Calu3 (cell line): ENCODE measurements around the gene ARHGEF6. TPM values are rescaled to one million over a fixed set of nuclear protein-coding genes. Genes with fewer than 3 reads are reported as not detected.

Source experiments
- BruUV-seq: library from RNA; stranded (reverse); fragments of 400-500 nt; replicated peaks from 2 replicates; lab custom pipeline; 2021; lab: Mats Ljungman, UMichigan
- CTCF ChIA-PET: fragments of 300-600 bp; sonication (Branson Sonifier 250); formaldehyde crosslinking; loops from one replicate; lab custom pipeline; 2022; ENCODE audit warnings: antibody characterized with exemption; lab: Charles Lee
- DNase-seq: peaks from one replicate; pipeline ENCODE4 v3.0.0; 2022
- H3K27ac Mint-ChIP-seq: one replicate; pipeline ENCODE4 v1.8.0; 2022; ENCODE audit warnings: mixed read lengths; ENCODE audit not compliant: unreplicated experiment
- H3K27me3 Mint-ChIP-seq: one replicate; pipeline ENCODE4 v1.8.0; 2022; ENCODE audit warnings: mixed read lengths; ENCODE audit not compliant: unreplicated experiment
- H3K36me3 Mint-ChIP-seq: one replicate; pipeline ENCODE4 v1.8.0; 2022; ENCODE audit warnings: mild to moderate bottlenecking, moderate library complexity, mixed read lengths; ENCODE audit not compliant: insufficient read depth, unreplicated experiment
- H3K4me1 Mint-ChIP-seq: one replicate; pipeline ENCODE4 v1.8.0; 2022; ENCODE audit warnings: mild to moderate bottlenecking, low read depth, mixed read lengths; ENCODE audit not compliant: unreplicated experiment
- H3K4me3 Mint-ChIP-seq: one replicate; pipeline ENCODE4 v1.8.0; 2022; ENCODE audit warnings: mild to moderate bottlenecking, low read depth, moderate library complexity, mixed read lengths; ENCODE audit not compliant: unreplicated experiment
- H3K9me3 Mint-ChIP-seq: one replicate; pipeline ENCODE4 v1.8.0; 2022; ENCODE audit warnings: low read depth, mixed read lengths; ENCODE audit not compliant: unreplicated experiment
- CTCF ChIP-seq: fragments of 200-600 bp; IDR thresholded peaks from one replicate; pipeline ENCODE4 v1.8.0; 2022; ENCODE audit warnings: antibody characterized with exemption; ENCODE audit not compliant: unreplicated experiment
- intact Hi-C: fragments of 100-400 bp; cut with micrococcal nuclease; formaldehyde crosslinking; loops from one replicate; pipeline ENCODE4 v1.10.0; 2022; ENCODE audit not compliant: unreplicated experiment
- total RNA-seq: library from RNA; stranded (reverse); gene quantifications from 2 replicates; pipeline ENCODE4 v1.2.3, GENCODE V29; 2022

Gene ARHGEF6
- total RNA-seq, 1 experiment from 2014 or later = 0.07 TPM

DNA sequence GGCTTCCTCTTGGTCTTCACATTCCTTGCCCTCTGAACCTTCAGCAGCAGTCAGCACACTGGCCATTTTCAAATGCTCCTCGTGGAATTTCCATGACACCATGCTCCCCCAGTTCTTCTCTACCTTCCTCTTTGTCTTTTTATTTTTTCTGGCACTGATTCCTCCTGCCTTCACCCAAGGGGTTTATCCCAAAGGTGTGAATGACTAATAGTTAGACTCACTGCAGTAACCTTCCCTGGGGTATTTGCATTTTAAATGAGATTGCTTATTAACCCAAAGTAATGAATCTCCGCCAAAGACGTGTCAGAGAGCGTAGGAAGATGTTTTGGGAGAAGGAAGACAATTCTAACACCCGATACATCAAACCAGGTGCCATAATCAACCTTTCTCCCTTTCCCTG lies 96.6 kb downstream of the ARHGEF6 start:
- Mint-ChIP-seq H3K9me3 (no peaks in the 10 kb centered on the region), H3K4me3 (no peak overlapping the region), H3K4me1 (peaks cover 1% of the 10 kb centered on the region), H3K27ac (no peak overlapping the region), H3K36me3 (no peaks in the 10 kb centered on the region), H3K27me3 (no peaks in the 10 kb centered on the region)
- no TSS peak for BruUV-seq
- no peak for DNase-seq
- no peak for TF ChIP-seq CTCF
- CTCF ChIA-PET = no interaction called here
- intact Hi-C loops = no loop called here

DNA sequence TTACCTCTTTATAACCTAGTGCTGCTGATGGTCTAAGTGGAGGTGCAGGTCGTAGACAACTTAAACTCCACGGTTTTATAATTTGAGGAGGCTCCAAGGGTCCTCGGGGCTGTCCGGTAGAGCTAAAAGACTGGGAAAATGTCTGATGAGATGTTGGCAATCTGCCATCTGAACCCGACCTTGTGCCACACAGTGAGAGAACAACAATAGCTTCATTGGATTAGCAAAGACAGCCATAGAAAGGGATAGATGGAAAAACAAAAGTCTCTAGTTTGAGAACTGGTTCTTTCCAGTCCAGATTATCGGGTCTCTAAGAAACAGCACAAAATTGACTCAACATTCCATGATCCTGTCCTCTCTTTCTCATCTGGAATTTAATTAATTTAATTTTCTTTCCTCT lies 101.2 kb downstream of the ARHGEF6 start:
- no peak overlapping the region for H3K27ac Mint-ChIP-seq
- H3K9me3 Mint-ChIP-seq = no peaks in the 10 kb centered on the region
- H3K4me1 Mint-ChIP-seq = no peaks in the 10 kb centered on the region
- intact Hi-C loops = no loop called here
- no TSS peak for BruUV-seq
- DNase-seq = no peak
- no peaks in the 10 kb centered on the region for H3K27me3 Mint-ChIP-seq
- no peaks in the 10 kb centered on the region for H3K36me3 Mint-ChIP-seq
- no peak overlapping the region for H3K4me3 Mint-ChIP-seq
- CTCF ChIA-PET = no interaction called here
- no peak for TF ChIP-seq CTCF

GRCh38 chrX:136674270-136674985 lies 106.3 kb downstream of the ARHGEF6 start:
- Mint-ChIP-seq H3K4me3 (no peak overlapping the region), H3K36me3 (no peaks in the 10 kb centered on the region), H3K27me3 (peaks cover 16% of the 10 kb centered on the region), H3K4me1 (no peaks in the 10 kb centered on the region), H3K9me3 (no peaks in the 10 kb centered on the region), H3K27ac (no peak overlapping the region)
- BruUV-seq = no TSS peak
- TF ChIP-seq CTCF = no peak
- CTCF ChIA-PET = no interaction called here
- DNase-seq = no peak
- intact Hi-C loops = no loop called here

GRCh38 chrX:136671006-136671610 lies 109.6 kb downstream of the ARHGEF6 start:
- H3K9me3 Mint-ChIP-seq = no peaks in the 10 kb centered on the region

More at GRCh38 chrX:136671006-136671610, 109.6 kb downstream of the ARHGEF6 start:
- Mint-ChIP-seq H3K27ac (no peak overlapping the region), H3K36me3 (no peaks in the 10 kb centered on the region), H3K27me3 (peaks cover 44% of the 10 kb centered on the region), H3K4me1 (no peaks in the 10 kb centered on the region), H3K4me3 (no peak overlapping the region)
- no peak for DNase-seq
- TF ChIP-seq CTCF = no peak
- BruUV-seq = no TSS peak
- CTCF ChIA-PET = no interaction called here
- intact Hi-C loops = no loop called here
